ENCODE results near the gene KEAP1.
A peak's percentile ranks its signal among the peaks of the same experiment; 100 is the strongest.
"Not testable (repeated sequence)": the region's sequence is repeated elsewhere in the genome, so short reads cannot be mapped to it uniquely, and the experiment has no call there.

Gene KEAP1

GRCh38 chr19:10497371-10497770 lies 5.8 kb downstream of the KEAP1 start:
- DNase-seq (ENCODE audit: low read depth), result no peak

DNA sequence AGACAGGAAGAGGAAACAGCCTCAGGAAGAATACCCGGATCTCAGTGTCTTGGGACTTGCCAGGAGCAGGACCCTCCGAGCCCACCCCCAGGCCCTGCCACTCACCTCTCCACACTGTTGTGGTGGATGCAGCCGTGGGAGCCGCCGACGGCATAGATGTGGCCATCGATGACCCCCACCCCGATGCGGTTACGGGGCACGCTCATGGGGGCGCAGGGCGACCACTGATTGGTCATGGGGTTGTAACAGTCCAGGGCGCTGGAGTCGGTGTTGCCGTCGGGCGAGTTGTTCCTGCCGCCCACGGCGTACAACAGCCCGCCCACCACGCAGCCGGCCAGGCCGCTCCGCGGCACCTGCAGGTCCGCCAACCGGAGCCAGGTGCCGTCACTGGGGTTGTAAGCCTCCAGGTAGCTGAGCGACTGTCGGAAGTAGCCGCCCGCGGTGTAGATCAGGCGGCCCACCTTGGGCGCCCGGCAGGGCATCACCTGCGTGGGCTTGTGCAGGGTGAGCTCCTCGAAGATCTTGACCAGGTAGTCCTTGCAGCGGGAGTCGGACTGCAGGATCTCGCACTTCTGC lies 11.6 kb downstream of the KEAP1 start:
- no peak for DNase-seq (ENCODE audit: low read depth)

GRCh38 chr19:10486551-10486950 lies 16.6 kb downstream of the KEAP1 start:
- DNase-seq (ENCODE audit: low read depth), result no peak

DNA sequence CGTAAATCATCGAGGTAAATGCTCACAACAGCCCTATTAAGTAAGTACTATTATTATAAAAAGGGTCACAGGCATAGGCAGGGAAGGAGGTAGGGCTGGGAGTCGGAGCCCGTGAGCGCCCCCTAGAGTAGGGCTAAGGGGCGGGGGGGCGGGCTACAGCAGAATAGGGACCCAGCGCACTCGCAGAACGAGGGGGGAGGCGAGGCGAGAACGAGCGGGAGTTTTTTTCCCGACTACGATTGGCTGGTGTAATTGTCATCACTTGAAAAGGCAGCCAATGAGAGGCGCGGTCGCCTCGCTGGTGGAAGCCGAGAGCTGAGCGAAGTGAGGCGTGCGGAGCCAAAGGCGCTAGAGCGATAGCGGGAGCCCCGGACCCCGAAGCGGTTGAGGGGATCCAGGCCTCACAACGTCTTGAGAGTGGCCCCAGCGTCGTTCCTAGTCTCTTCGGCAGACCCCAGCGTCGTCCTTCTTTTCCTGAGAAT lies 24.2 kb downstream of the KEAP1 start:
- DNase-seq (ENCODE audit: low read depth), result peak; percentile 73

- DNase-seq (ENCODE audit: low read depth), result no peak
Measured at GRCh38 chr19:10478476-10478875, 24.7 kb downstream of the KEAP1 start.

- DNase-seq (ENCODE audit: low read depth), result no peak
Measured at GRCh38 chr19:10474962-10475451, 28.1 kb downstream of the KEAP1 start.

DNA sequence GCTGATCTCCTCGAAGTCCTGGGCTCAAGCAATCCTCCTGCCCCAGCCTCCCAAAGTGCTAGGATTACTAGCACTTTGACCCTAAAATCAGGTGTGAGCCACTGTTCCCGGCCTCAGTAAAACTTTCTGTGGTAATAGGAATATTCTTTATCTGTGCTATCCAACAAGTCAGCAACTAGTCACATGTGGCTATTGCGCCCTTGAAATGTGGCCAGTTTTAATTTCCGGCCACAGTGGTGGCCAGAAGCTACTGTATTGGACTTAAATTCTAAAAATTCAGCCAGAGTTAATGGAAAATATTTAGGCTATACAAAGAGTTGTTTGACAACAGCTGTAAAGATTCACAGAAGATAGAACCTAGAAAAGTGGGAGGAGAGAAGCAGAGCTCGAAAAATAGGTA lies 30.0 kb downstream of the KEAP1 start:
- DNase-seq (ENCODE audit: low read depth), result no peak

DNA sequence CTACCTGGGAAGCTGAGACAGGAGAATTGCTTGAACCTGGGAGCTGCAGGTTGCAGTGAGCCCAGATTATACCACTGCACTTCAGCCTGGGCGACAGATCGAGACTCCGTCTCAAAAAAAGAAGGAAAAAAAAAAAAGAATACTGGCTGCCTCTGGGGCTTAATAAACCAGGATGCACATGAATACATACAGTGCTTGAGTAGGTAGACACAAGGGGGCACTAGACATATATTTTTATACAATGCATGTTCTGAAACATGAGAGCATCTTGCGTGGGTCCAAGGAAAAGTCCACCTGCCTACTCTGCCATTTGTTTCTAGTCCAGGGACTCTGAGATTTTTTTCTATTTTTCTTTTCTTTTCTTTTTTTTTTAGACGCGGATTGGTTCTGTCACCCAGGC lies 31.2 kb downstream of the KEAP1 start:
- DNase-seq (ENCODE audit: low read depth), result no peak

GRCh38 chr19:10468133-10468532 lies 35.0 kb downstream of the KEAP1 start:
- DNase-seq (ENCODE audit: low read depth), result no peak

DNA sequence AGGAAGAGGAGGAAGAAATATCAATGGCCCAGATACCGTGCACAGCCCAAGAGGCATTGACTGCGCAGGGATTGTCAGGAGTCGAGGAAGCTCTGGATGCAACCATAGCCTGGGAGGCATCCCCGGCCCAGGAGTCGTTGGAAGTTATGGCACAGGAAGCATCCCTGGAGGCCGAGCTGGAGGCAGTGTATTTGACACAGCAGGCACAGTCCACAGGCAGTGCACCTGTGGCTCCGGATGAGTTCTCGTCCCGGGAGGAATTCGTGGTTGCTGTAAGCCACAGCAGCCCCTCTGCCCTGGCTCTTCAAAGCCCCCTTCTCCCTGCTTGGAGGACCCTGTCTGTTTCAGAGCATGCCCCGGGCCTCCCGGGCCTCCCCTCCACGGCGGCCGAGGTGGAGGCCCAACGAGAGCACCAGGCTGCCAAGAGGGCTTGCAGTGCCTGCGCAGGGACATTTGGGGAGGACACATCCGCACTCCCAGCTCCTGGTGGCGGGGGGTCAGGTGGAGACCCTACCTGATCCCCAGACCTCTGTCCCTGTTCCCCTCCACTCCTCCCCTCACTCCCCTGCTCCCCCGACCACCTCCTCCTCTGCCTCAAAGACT lies 36.0 kb downstream of the KEAP1 start:
- DNase-seq (ENCODE audit: low read depth), result no peak

DNA sequence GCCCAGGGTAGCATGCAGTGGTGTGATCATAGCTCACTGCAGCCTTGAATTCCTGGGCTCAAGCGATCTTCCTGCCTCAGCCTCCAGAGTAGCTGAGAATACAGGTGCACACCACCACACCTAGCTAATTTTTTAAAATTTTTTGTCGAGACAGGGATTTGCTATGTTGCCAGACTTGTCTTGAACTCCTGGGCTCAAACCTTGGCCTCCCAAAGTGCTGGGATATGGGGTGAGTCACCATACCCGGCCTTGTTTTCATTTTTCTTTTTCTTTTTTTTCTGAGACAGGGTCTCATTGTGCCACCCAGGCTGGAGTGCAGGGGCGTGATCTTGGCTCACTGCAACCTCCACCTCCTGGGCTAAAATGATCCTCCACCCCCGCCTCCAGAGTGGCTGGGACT lies 38.7 kb downstream of the KEAP1 start:
- DNase-seq (ENCODE audit: low read depth), result no peak

GRCh38 chr19:10462557-10462956 lies 40.6 kb downstream of the KEAP1 start:
- DNase-seq (ENCODE audit: low read depth), result no peak

DNA sequence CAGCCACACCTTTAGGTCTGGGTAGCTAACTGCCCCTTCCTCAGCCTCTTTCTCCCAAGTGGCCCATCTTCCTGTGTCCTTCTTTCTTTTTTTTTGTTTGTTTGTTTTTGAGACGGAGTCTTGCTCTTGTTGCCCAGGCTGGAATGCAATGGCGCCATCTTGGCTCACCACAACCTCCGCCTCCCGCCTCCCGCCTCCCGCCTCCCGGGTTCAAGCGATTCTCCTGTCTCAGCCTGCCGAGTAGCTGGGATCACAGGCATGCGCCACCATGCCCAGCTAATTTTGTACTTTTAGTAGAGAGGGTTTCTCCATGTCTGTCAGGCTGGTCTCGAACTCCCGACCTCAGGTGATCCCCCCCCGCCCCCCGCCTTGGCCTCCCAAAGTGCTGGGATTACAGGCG lies 41.1 kb downstream of the KEAP1 start:
- not testable (repeated sequence) for DNase-seq (ENCODE audit: low read depth)

- DNase-seq (ENCODE audit: low read depth), result peak; percentile 69
Measured at GRCh38 chr19:10461047-10461949, 41.9 kb downstream of the KEAP1 start.

DNA sequence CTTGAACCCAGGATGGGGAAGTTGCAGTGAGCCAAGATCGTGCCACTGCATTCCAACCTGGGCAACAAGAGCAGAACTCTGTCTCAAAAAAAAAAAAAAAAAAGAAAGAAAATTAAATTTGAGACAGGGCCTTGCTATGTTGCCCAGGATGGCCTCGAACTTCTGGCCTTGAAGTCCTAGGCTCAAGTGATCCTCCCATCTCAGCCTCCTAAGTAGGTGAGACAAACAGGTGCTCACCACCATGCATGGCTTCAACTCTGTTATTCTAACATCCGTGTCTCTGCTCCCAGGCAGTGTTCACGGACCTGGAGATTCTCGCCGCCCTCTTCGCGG lies 42.5 kb downstream of the KEAP1 start:
- DNase-seq (ENCODE audit: low read depth), result no peak

- not testable (repeated sequence) for DNase-seq (ENCODE audit: low read depth)
Measured at GRCh38 chr19:10458733-10459132, 44.4 kb downstream of the KEAP1 start.

- no peak for DNase-seq (ENCODE audit: low read depth)
Measured at GRCh38 chr19:10454267-10454666, 48.9 kb downstream of the KEAP1 start.

DNA sequence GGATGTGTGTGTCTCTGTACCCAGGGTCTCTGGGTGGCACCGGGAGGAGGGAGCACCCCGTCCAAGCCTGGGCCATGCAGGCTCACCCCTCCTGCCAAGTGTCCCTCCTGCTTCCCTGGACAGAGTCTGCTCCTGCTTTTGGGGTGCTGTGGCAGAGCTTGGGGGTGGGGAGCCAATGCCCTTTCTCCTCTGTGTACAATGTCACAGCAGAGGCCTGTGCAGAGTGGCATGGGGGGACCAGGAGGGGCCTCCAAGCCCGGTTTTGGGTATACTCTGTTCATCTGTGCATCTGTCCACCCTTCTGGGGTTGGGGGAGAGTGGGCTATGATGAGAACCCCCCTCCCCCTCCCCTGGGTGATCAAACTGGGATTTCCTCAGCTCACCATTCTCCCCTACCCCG lies 49.3 kb downstream of the KEAP1 start:
- DNase-seq (ENCODE audit: low read depth), result no peak

GRCh38 chr19:10452726-10453618 lies 50.2 kb downstream of the KEAP1 start:
- DNase-seq (ENCODE audit: low read depth), result no peak

DNA sequence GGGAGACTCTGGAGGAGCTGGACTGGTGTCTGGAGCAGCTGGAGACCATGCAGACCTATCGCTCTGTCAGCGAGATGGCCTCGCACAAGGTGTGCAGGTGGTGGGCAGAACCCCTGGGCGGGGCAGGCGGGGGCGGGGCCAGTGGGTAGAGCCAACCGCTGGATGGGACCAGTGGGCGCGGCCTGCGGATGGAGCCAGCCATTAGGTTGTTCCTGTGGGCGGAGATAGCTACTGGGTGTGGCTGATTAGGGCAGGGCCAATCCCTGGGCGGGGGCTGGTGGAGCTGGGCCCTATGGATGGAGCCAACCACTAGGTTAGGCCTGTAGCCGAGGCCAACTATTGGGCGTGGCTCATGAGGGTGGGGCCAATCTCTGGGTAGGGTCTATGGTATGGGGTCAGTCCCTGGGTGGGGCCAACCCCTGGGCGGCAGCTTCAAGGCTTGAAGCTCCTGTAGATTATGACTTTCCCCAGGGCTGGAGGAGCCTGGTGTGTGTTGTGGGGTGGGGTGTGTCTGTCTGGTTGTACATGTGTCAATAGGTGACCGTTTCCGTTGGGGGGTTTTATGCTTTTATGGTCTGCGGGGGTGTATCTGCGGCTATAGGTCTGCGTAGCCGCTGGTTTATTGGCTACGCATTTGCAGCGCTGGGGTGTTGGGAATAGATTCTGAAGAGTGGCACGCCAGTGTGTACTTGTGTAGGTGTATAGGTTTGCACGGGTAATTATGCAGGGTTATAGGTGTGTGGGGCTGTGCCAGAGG lies 52.1 kb downstream of the KEAP1 start:
- DNase-seq (ENCODE audit: low read depth), result no peak

- no peak for DNase-seq (ENCODE audit: low read depth)
Measured at GRCh38 chr19:10450191-10450852, 52.8 kb downstream of the KEAP1 start.
